A673 (cell line): ENCODE data around the gene NT5E.

Source experiments
- CTCF ChIP-seq: fragments of 300-800, 200-600 bp; sonication (generic); conservative IDR thresholded peaks from 2 replicates; pipeline ENCODE4 v1.5.1; 2017; ENCODE audit warnings: low read depth, mild to moderate bottlenecking, antibody characterized with exemption, low read length, moderate library complexity, mixed read lengths
- EZH2 ChIP-seq: fragments of 200-600 bp; sonication (generic); IDR thresholded peaks from 2 replicates; pipeline ENCODE4 v1.6.1; 2017; ENCODE audit warnings: borderline replicate concordance, low read depth, mild to moderate bottlenecking, mixed read lengths, antibody characterized with exemption, low read length; ENCODE audit not compliant: poor library complexity, severe bottlenecking

GRCh38 chr6:85432554-85432953 lies 17.3 kb upstream of the NT5E start:
- no peak for TF ChIP-seq CTCF
- no peak for TF ChIP-seq EZH2
